ENCODE data around the gene FAM168A.

- TF ChIP-seq CTCF (IDR thresholded peaks at IDR 0.05) (no peak), POLR2A (IDR thresholded peaks at IDR 0.05) (no peak)
Measured at GRCh38 chr11:73454987-73455386, 142.9 kb downstream of the FAM168A start.

All from lower leg skin (tissue), 3 donors.